ENCODE measurements around the gene PLOD1.

GRCh38 chr1:11942280-11942679 lies 7.8 kb downstream of the PLOD1 start:
- TF ChIP-seq CTCF (conservative IDR thresholded peaks at IDR 0.05; ENCODE audit: low read depth, low read length) (no peak), EZH2 (IDR thresholded peaks at IDR 0.05; ENCODE audit: borderline replicate concordance, low read depth, low read length, poor library complexity, severe bottlenecking) (no peak)

All from A673 (cell line).